ENCODE data around the gene POLG.
A peak's percentile ranks its signal among the peaks of the same experiment; 100 is the strongest.

POLG gene

GRCh38 chr15:89334510-89335297, at the start of gene POLG:
TSS of gene POLG (minus strand) at chr15:89334824. CDS start at chr15:89333754, 1,070 bp downstream.
- Histone ChIP-seq H3K27me3 (ENCODE audit: control insufficient read depth, insufficient read depth, low read length) (peaks cover 17% of the 10 kb centered on the region), H3K27ac (ENCODE audit: low read depth, low read length) (peak within 1 kb of the TSS; percentile 81), H3K36me3 (ENCODE audit: control insufficient read depth, insufficient read depth, low read length) (peaks cover 35% of the 10 kb centered on the region), H3K4me1 (ENCODE audit: control insufficient read depth, insufficient read depth, low read length) (peaks cover 15% of the 10 kb centered on the region; the same call in 1 of the 2 replicates), H3K9ac (ENCODE audit: low read depth, low read length) (peak within 1 kb of the TSS; percentile 74), H3K4me3 (ENCODE audit: low read depth, low read length) (peak within 1 kb of the TSS; percentile 95), H3K9me3 (ENCODE audit: control insufficient read depth, insufficient read depth, low read length) (no peaks in the 10 kb centered on the region)

- H3K36me3 ChIP-seq (ENCODE audit: control insufficient read depth, insufficient read depth, low read length): no peaks in the 10 kb centered on the region
- peaks cover 98% of the 10 kb centered on the region for H3K27me3 ChIP-seq (ENCODE audit: control insufficient read depth, insufficient read depth, low read length)
- peaks cover 30% of the 10 kb centered on the region for H3K4me1 ChIP-seq (ENCODE audit: control insufficient read depth, insufficient read depth, low read length)
- no peak overlapping the region for H3K4me3 ChIP-seq (ENCODE audit: low read depth, low read length)
- no peaks in the 10 kb centered on the region for H3K9me3 ChIP-seq (ENCODE audit: control insufficient read depth, insufficient read depth, low read length)
- peak overlapping the region; percentile 56 for H3K27ac ChIP-seq (ENCODE audit: low read depth, low read length)
- no peak overlapping the region for H3K9ac ChIP-seq (ENCODE audit: low read depth, low read length)
Observed at GRCh38 chr15:89384176-89384604, 49.6 kb upstream of the POLG start.

GRCh38 chr15:89383365-89384175, 48.9 kb upstream of the POLG start:
- Histone ChIP-seq H3K36me3 (ENCODE audit: control insufficient read depth, insufficient read depth, low read length) (no peaks in the 10 kb centered on the region), H3K9me3 (ENCODE audit: control insufficient read depth, insufficient read depth, low read length) (no peaks in the 10 kb centered on the region), H3K9ac (ENCODE audit: low read depth, low read length) (no peak overlapping the region), H3K4me1 (ENCODE audit: control insufficient read depth, insufficient read depth, low read length) (peaks cover 28% of the 10 kb centered on the region), H3K27ac (ENCODE audit: low read depth, low read length) (peak overlapping the region; percentile 56), H3K4me3 (ENCODE audit: low read depth, low read length) (no peak overlapping the region), H3K27me3 (ENCODE audit: control insufficient read depth, insufficient read depth, low read length) (peaks cover 98% of the 10 kb centered on the region)

GRCh38 chr15:89381888-89382686, 47.5 kb upstream of the POLG start:
- peaks cover 39% of the 10 kb centered on the region for H3K4me1 ChIP-seq (ENCODE audit: control insufficient read depth, insufficient read depth, low read length)
- H3K9ac ChIP-seq (ENCODE audit: low read depth, low read length): no peak overlapping the region
- H3K4me3 ChIP-seq (ENCODE audit: low read depth, low read length): no peak overlapping the region
- no peaks in the 10 kb centered on the region for H3K36me3 ChIP-seq (ENCODE audit: control insufficient read depth, insufficient read depth, low read length)
- no peak overlapping the region for H3K27ac ChIP-seq (ENCODE audit: low read depth, low read length)
- H3K27me3 ChIP-seq (ENCODE audit: control insufficient read depth, insufficient read depth, low read length): peaks cover 98% of the 10 kb centered on the region
- no peaks in the 10 kb centered on the region for H3K9me3 ChIP-seq (ENCODE audit: control insufficient read depth, insufficient read depth, low read length)

- Histone ChIP-seq H3K4me3 (ENCODE audit: low read depth, low read length) (no peak overlapping the region), H3K27ac (ENCODE audit: low read depth, low read length) (no peak overlapping the region), H3K27me3 (ENCODE audit: control insufficient read depth, insufficient read depth, low read length) (peaks cover 98% of the 10 kb centered on the region), H3K9me3 (ENCODE audit: control insufficient read depth, insufficient read depth, low read length) (no peaks in the 10 kb centered on the region), H3K4me1 (ENCODE audit: control insufficient read depth, insufficient read depth, low read length) (peaks cover 39% of the 10 kb centered on the region), H3K9ac (ENCODE audit: low read depth, low read length) (no peak overlapping the region), H3K36me3 (ENCODE audit: control insufficient read depth, insufficient read depth, low read length) (no peaks in the 10 kb centered on the region)
Observed at GRCh38 chr15:89381331-89381730, 46.7 kb upstream of the POLG start.

- H3K4me3 ChIP-seq (ENCODE audit: low read depth, low read length): 0 out of 2 replicates have a peak overlapping the region, but pooled peaks have one; percentile 45
- H3K9ac ChIP-seq (ENCODE audit: low read depth, low read length): no peak overlapping the region
- no peaks in the 10 kb centered on the region for H3K36me3 ChIP-seq (ENCODE audit: control insufficient read depth, insufficient read depth, low read length)
- H3K4me1 ChIP-seq (ENCODE audit: control insufficient read depth, insufficient read depth, low read length): peaks cover 44% of the 10 kb centered on the region
- no peaks in the 10 kb centered on the region for H3K9me3 ChIP-seq (ENCODE audit: control insufficient read depth, insufficient read depth, low read length)
- H3K27ac ChIP-seq (ENCODE audit: low read depth, low read length): no peak overlapping the region
- peaks cover 100% of the 10 kb centered on the region for H3K27me3 ChIP-seq (ENCODE audit: control insufficient read depth, insufficient read depth, low read length)
Observed at GRCh38 chr15:89379818-89380217, 45.2 kb upstream of the POLG start.

- Histone ChIP-seq H3K36me3 (ENCODE audit: control insufficient read depth, insufficient read depth, low read length) (no peaks in the 10 kb centered on the region), H3K9me3 (ENCODE audit: control insufficient read depth, insufficient read depth, low read length) (no peaks in the 10 kb centered on the region), H3K9ac (ENCODE audit: low read depth, low read length) (no peak overlapping the region), H3K27ac (ENCODE audit: low read depth, low read length) (no peak overlapping the region), H3K4me3 (ENCODE audit: low read depth, low read length) (peak overlapping the region; percentile 45; the same call in 1 of the 2 replicates), H3K27me3 (ENCODE audit: control insufficient read depth, insufficient read depth, low read length) (peaks cover 100% of the 10 kb centered on the region), H3K4me1 (ENCODE audit: control insufficient read depth, insufficient read depth, low read length) (peaks cover 46% of the 10 kb centered on the region)
Observed at GRCh38 chr15:89379251-89379695, 44.6 kb upstream of the POLG start.

- Histone ChIP-seq H3K4me1 (ENCODE audit: control insufficient read depth, insufficient read depth, low read length) (peaks cover 47% of the 10 kb centered on the region), H3K9me3 (ENCODE audit: control insufficient read depth, insufficient read depth, low read length) (no peaks in the 10 kb centered on the region), H3K4me3 (ENCODE audit: low read depth, low read length) (peak overlapping the region; percentile 45), H3K36me3 (ENCODE audit: control insufficient read depth, insufficient read depth, low read length) (no peaks in the 10 kb centered on the region), H3K27me3 (ENCODE audit: control insufficient read depth, insufficient read depth, low read length) (peaks cover 100% of the 10 kb centered on the region), H3K9ac (ENCODE audit: low read depth, low read length) (no peak overlapping the region), H3K27ac (ENCODE audit: low read depth, low read length) (no peak overlapping the region)
Observed at GRCh38 chr15:89378296-89379151, 43.9 kb upstream of the POLG start.

- peaks cover 100% of the 10 kb centered on the region for H3K27me3 ChIP-seq (ENCODE audit: control insufficient read depth, insufficient read depth, low read length)
Observed at GRCh38 chr15:89377842-89378295, 43.2 kb upstream of the POLG start.

More at GRCh38 chr15:89377842-89378295, 43.2 kb upstream of the POLG start:
- Histone ChIP-seq H3K36me3 (ENCODE audit: control insufficient read depth, insufficient read depth, low read length) (no peaks in the 10 kb centered on the region), H3K4me3 (ENCODE audit: low read depth, low read length) (peak overlapping the region; percentile 45), H3K9me3 (ENCODE audit: control insufficient read depth, insufficient read depth, low read length) (no peaks in the 10 kb centered on the region), H3K4me1 (ENCODE audit: control insufficient read depth, insufficient read depth, low read length) (peaks cover 43% of the 10 kb centered on the region), H3K9ac (ENCODE audit: low read depth, low read length) (no peak overlapping the region), H3K27ac (ENCODE audit: low read depth, low read length) (no peak overlapping the region)
